Measurements from ENCODE around the gene SYF2.

GRCh38 chr1:25217598-25218232 lies 14.6 kb downstream of the SYF2 start:
- TF ChIP-seq GATA2 (IDR thresholded peaks at IDR 0.05; ENCODE audit: low read depth, low read length) (no peak), GATA3 (IDR thresholded peaks at IDR 0.05; ENCODE audit: low read depth, low read length) (no peak)
